ENCODE results near the gene SFXN3. TPM values are rescaled to one million over a fixed set of nuclear protein-coding genes. Genes with fewer than 3 reads are reported as not detected.

Gene SFXN3
- total RNA-seq, 1 experiment from 2014 or later, result 2.8 TPM

- H3T11ph ChIP-seq (ENCODE audit: low read length), result no peak overlapping the region
- Mint-ChIP-seq H3K36me3 (ENCODE audit: insufficient read depth in 1 of 3, low read depth in 3 of 3) (peaks cover 0 to 13% (median 5%) of the 10 kb centered on the region in 3 experiments; a peak in 3 of 7 replicates), H3K4me3 (no peak overlapping the region), H3K9me3 (no peaks in the 10 kb centered on the region; a peak in 1 of 5 replicates), H3K27ac (peak overlapping the region in 1 of 3 experiments; percentile 27; a peak in 1 of 7 replicates), H3K27me3 (ENCODE audit: low read depth) (peaks cover 49% of the 10 kb centered on the region), H3K4me1 (peaks cover 27 to 32% of the 10 kb centered on the region in 2 experiments)
- no peaks in the 10 kb centered on the region for H3K79me2 ChIP-seq (ENCODE audit: insufficient read depth, low read length)
- H3K9ac ChIP-seq (ENCODE audit: extremely low read depth, insufficient read length, low read length), result no peak overlapping the region
- WGBS (ENCODE audit: extremely low coverage, insufficient read length, low lambda C conversion rate), result no CpG with 5 or more reads among the region's 3 CpGs
- peaks cover 5% of the 10 kb centered on the region for H4K20me1 ChIP-seq (ENCODE audit: control insufficient read depth, insufficient read depth, insufficient read length)
- H3K27ac ChIP-seq (ENCODE audit: insufficient read length, low read depth, low read length), result no peak overlapping the region
- H3K79me1 ChIP-seq (ENCODE audit: insufficient read depth, low read depth, low read length, poor library complexity, severe bottlenecking), result no peaks in the 10 kb centered on the region
- H2AK5ac ChIP-seq (ENCODE audit: insufficient read length, low read length), result no peak overlapping the region
- H2BK5ac ChIP-seq (ENCODE audit: insufficient read length, low read length), result no peak overlapping the region
- no peak overlapping the region for H3K18ac ChIP-seq (ENCODE audit: insufficient read length, low read depth, low read length)
- TF ChIP-seq, protein P1, sequence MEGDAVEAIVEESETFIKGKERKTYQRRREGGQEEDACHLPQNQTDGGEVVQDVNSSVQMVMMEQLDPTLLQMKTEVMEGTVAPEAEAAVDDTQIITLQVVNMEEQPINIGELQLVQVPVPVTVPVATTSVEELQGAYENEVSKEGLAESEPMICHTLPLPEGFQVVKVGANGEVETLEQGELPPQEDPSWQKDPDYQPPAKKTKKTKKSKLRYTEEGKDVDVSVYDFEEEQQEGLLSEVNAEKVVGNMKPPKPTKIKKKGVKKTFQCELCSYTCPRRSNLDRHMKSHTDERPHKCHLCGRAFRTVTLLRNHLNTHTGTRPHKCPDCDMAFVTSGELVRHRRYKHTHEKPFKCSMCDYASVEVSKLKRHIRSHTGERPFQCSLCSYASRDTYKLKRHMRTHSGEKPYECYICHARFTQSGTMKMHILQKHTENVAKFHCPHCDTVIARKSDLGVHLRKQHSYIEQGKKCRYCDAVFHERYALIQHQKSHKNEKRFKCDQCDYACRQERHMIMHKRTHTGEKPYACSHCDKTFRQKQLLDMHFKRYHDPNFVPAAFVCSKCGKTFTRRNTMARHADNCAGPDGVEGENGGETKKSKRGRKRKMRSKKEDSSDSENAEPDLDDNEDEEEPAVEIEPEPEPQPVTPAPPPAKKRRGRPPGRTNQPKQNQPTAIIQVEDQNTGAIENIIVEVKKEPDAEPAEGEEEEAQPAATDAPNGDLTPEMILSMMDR (conservative IDR thresholded peaks at IDR 0.05), result no peak
- peaks cover 7% of the 10 kb centered on the region for H3K23me2 ChIP-seq (ENCODE audit: insufficient read length, low read depth, low read length, poor library complexity, severe bottlenecking)
- H3K4me2 ChIP-seq (ENCODE audit: insufficient read depth, insufficient read length, low read length), result no peak overlapping the region
- no peak overlapping the region for H4K91ac ChIP-seq (ENCODE audit: insufficient read length, low read depth, low read length)
- no peak overlapping the region for H2BK20ac ChIP-seq (ENCODE audit: low read depth, low read length, poor library complexity, severe bottlenecking)
- no peak overlapping the region for H4K8ac ChIP-seq (replicated peaks; ENCODE audit: insufficient read length, low read depth, low read length)
- no peak overlapping the region for H2BK120ac ChIP-seq (ENCODE audit: low read depth, low read length, poor library complexity, severe bottlenecking)
- peaks cover 35% of the 10 kb centered on the region for H3K27me3 ChIP-seq (ENCODE audit: insufficient read depth, low read length)
- no peak overlapping the region for H4K5ac ChIP-seq (ENCODE audit: insufficient read length, low read depth, low read length)
- H2BK12ac ChIP-seq (ENCODE audit: insufficient read length, low read depth, low read length), result no peak overlapping the region
- no peaks in the 10 kb centered on the region for H3K9me3 ChIP-seq (ENCODE audit: control insufficient read depth, low read depth, low read length)
- no peak overlapping the region for H3K23ac ChIP-seq (ENCODE audit: insufficient read length, low read depth, low read length)
- DNase-seq, result no peak
- H3K4ac ChIP-seq (ENCODE audit: low read depth, low read length), result no peak overlapping the region
- no peak overlapping the region for H3K56ac ChIP-seq (ENCODE audit: insufficient read length, low read depth, low read length)
- H2AFZ ChIP-seq (ENCODE audit: low read length), result no peak overlapping the region
- no peak overlapping the region for H2BK15ac ChIP-seq (ENCODE audit: low read depth, low read length)
- H3K4me1 ChIP-seq (ENCODE audit: insufficient read depth, low read length), result peaks cover 5% of the 10 kb centered on the region; the same call in 1 of the 2 replicates
- no peak overlapping the region for H3K14ac ChIP-seq (ENCODE audit: insufficient read depth, low read length)
Measured at GRCh38 chr10:101052285-101052684, 21.3 kb downstream of the SFXN3 start.

Data from H9 (cell line).